Right lobe of liver (tissue), 4 donors: ENCODE data around the gene LMO3.
"Not testable (repeated sequence)": the region's sequence is repeated elsewhere in the genome, so short reads cannot be mapped to it uniquely, and the experiment has no call there.

ENCODE experiments used
- POLR2A ChIP-seq: fragments of 450-650 bp; IDR thresholded peaks from one replicate; pipeline ENCODE4 v1.6.1; 2017; ENCODE audit warnings: antibody characterized with exemption, mild to moderate bottlenecking
- TF ChIP-seq, protein P1 (sequence below), 4 donors: fragments of 200-600 bp in 3 of 4; fragments of 450-650 bp in 1 of 4; IDR thresholded peaks; one replicate each; pipeline versions ENCODE4 v1.5.1 to v1.8.0; 2016 to 2022; ENCODE audit warnings: antibody characterized with exemption in 4 of 4, mild to moderate bottlenecking in 2 of 4
- donor health status: DM: no; HTN: no; CAD: no.
- donor health status: DM: no; HTN: no; CAD: no.
- donor health status: DM: no; HTN: yes; CAD: no.

DNA sequence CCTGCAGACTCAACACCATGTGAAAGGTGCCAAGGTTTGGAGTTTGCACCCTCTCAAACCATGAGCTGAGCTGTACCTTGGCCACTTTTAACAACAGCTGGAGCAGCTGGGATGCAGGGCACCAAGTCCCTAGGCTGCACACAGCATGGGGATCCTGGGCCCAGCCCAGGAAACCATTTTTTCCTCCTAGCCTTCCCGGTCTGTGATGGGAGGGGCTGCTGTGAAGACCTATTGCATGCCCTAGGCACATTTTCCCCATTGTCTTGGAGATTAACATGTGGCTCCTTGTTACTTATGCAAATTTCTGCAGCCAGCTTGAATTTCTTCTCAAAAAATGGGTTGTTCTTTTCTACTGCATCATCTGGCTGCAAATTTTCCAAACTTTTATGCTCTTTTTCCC lies 68.3 kb downstream of the LMO3 start:
- not testable (repeated sequence) for TF ChIP-seq POLR2A
- TF ChIP-seq, protein P1, sequence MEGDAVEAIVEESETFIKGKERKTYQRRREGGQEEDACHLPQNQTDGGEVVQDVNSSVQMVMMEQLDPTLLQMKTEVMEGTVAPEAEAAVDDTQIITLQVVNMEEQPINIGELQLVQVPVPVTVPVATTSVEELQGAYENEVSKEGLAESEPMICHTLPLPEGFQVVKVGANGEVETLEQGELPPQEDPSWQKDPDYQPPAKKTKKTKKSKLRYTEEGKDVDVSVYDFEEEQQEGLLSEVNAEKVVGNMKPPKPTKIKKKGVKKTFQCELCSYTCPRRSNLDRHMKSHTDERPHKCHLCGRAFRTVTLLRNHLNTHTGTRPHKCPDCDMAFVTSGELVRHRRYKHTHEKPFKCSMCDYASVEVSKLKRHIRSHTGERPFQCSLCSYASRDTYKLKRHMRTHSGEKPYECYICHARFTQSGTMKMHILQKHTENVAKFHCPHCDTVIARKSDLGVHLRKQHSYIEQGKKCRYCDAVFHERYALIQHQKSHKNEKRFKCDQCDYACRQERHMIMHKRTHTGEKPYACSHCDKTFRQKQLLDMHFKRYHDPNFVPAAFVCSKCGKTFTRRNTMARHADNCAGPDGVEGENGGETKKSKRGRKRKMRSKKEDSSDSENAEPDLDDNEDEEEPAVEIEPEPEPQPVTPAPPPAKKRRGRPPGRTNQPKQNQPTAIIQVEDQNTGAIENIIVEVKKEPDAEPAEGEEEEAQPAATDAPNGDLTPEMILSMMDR (IDR thresholded peaks at IDR 0.05) = not testable (repeated sequence)
